Osteocyte (in vitro differentiated cells): ENCODE results near the gene UFSP2. TPM values are rescaled to one million over a fixed set of nuclear protein-coding genes. Genes with fewer than 3 reads are reported as not detected.

Experiments used
- DNase-seq: peaks from one replicate; pipeline ENCODE4 v3.0.0; 2021; ENCODE audit warnings: mixed read lengths; ENCODE audit not compliant: unreplicated experiment; ENCODE audit errors: extremely low spot score
- H3K27ac Mint-ChIP-seq: one replicate; pipeline ENCODE4 v1.8.0; 2021; ENCODE audit warnings: mild to moderate bottlenecking, mixed read lengths; ENCODE audit not compliant: unreplicated experiment
- H3K27me3 Mint-ChIP-seq: one replicate; pipeline ENCODE4 v1.8.0; 2021; ENCODE audit warnings: mixed read lengths; ENCODE audit not compliant: unreplicated experiment
- H3K36me3 Mint-ChIP-seq: one replicate; pipeline ENCODE4 v1.8.0; 2021; ENCODE audit warnings: mixed read lengths; ENCODE audit not compliant: unreplicated experiment
- H3K4me1 Mint-ChIP-seq: one replicate; pipeline ENCODE4 v1.8.0; 2021; ENCODE audit warnings: mixed read lengths; ENCODE audit not compliant: unreplicated experiment
- H3K4me3 Mint-ChIP-seq: one replicate; pipeline ENCODE4 v1.8.0; 2021; ENCODE audit warnings: mild to moderate bottlenecking, moderate library complexity, mixed read lengths; ENCODE audit not compliant: unreplicated experiment
- H3K9me3 Mint-ChIP-seq: one replicate; pipeline ENCODE4 v1.8.0; 2021; ENCODE audit warnings: mixed read lengths; ENCODE audit not compliant: unreplicated experiment
- long read RNA-seq: library from polyadenylated mRNA; unstranded; transcript quantifications from one replicate; pipeline ENCODE4 v2.0.0, GENCODE V29; 2021
- total RNA-seq: library from RNA; stranded (reverse); gene quantifications from 2 replicates; pipeline ENCODE4 v1.2.1, GENCODE V29; 2021
- TF ChIP-seq, protein P1 (sequence below): fragments of 200-600 bp; sonication (generic); IDR thresholded peaks from 2 replicates; pipeline ENCODE4 v1.5.0; 2021; ENCODE audit warnings: antibody characterized with exemption, mild to moderate bottlenecking, moderate library complexity

The UFSP2 gene
- total RNA-seq, result 26.5 and 28.6 TPM in 2 replicates
- long read RNA-seq, transcript UFSP2-201 (12 exons, 1,630 nt), result major isoform, 162 of 187 reads
- long read RNA-seq, partial matches to known transcripts, result 10 of 187 reads
- long read RNA-seq, other reads (novel, unspliced or antisense), result 12 of 187 reads

DNA sequence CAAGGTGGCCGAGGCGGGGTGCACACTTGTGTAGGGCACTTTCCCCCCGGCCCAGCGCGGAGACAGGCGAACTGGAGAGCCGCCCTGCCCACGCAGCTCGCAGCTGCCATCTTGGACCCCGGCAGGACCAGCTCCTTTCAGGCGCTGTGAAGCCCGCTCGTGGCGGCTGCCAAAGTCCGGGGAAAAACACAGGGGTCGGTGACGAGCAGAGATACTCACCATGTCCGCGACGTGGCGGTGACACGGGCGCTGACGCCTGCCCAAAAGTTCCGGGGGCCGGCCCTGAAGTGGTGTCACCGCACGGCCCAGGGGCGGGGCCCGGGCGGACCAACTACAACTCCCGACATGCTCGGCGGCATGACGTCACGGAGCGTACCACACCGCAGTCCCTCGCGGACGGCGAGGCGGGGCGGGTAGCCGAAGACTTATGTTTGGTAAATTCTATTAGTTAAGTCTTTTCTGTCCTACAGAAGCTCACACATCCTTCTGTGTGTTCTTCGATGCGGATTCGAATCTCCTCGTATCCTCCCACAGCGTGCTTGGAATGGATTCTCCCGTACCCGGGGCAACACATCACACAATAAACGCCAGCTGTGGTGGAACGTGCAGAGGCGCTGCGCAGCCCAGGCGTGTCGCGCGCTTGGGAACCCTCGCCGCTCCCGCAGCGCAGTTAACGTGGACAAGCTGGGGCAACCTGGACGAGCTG, at the start of gene UFSP2:
Gene UFSP2, minus strand, starts transcription at position 318 of the 706 bp plus-strand sequence. Its CDS starts 96 bp downstream, at position 222.
- no peaks in the 10 kb centered on the region for H3K27me3 Mint-ChIP-seq
- peaks cover 10% of the 10 kb centered on the region for H3K36me3 Mint-ChIP-seq
- peak; percentile 96 for DNase-seq
- peak within 1 kb of the TSS; percentile 100 for H3K27ac Mint-ChIP-seq
- TF ChIP-seq, protein P1, sequence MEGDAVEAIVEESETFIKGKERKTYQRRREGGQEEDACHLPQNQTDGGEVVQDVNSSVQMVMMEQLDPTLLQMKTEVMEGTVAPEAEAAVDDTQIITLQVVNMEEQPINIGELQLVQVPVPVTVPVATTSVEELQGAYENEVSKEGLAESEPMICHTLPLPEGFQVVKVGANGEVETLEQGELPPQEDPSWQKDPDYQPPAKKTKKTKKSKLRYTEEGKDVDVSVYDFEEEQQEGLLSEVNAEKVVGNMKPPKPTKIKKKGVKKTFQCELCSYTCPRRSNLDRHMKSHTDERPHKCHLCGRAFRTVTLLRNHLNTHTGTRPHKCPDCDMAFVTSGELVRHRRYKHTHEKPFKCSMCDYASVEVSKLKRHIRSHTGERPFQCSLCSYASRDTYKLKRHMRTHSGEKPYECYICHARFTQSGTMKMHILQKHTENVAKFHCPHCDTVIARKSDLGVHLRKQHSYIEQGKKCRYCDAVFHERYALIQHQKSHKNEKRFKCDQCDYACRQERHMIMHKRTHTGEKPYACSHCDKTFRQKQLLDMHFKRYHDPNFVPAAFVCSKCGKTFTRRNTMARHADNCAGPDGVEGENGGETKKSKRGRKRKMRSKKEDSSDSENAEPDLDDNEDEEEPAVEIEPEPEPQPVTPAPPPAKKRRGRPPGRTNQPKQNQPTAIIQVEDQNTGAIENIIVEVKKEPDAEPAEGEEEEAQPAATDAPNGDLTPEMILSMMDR, result no peak
- peaks cover 30% of the 10 kb centered on the region for H3K4me1 Mint-ChIP-seq
- H3K4me3 Mint-ChIP-seq, result peak within 1 kb of the TSS; percentile 87
- no peaks in the 10 kb centered on the region for H3K9me3 Mint-ChIP-seq

GRCh38 chr4:185473247-185473646, 47.5 kb upstream of the UFSP2 start:
- H3K4me3 Mint-ChIP-seq, result no peak overlapping the region
- H3K27ac Mint-ChIP-seq, result no peak overlapping the region
- H3K36me3 Mint-ChIP-seq, result no peaks in the 10 kb centered on the region
- TF ChIP-seq, protein P1, result no peak
- peaks cover 5% of the 10 kb centered on the region for H3K4me1 Mint-ChIP-seq
- DNase-seq, result no peak
- H3K27me3 Mint-ChIP-seq, result peaks cover 10% of the 10 kb centered on the region
- H3K9me3 Mint-ChIP-seq, result no peaks in the 10 kb centered on the region

DNA sequence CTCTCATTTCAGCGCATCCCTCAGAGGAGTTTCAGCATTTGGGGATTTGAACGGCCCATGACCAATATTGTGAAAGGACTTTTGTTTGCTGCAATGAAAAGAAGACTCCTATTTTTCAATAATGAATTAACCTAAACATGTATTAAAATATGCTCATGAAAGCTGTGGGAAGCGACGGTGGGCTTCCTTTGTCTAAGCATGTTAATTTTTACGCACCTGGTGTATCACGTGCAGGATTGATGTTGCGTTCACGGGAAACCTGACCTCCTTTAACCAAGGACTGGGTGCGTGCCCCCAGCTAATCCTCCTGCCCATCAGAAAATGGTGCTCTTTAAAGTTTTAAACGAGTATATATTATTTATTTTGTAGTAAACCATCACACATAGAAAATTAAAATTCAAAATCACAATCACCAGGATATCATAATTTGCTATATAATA, 46.4 kb upstream of the UFSP2 start:
- peak overlapping the region; percentile 89 for H3K4me3 Mint-ChIP-seq
- DNase-seq, result no peak
- peak overlapping the region; percentile 77 for H3K27ac Mint-ChIP-seq
- peaks cover 8% of the 10 kb centered on the region for H3K27me3 Mint-ChIP-seq
- H3K9me3 Mint-ChIP-seq, result no peaks in the 10 kb centered on the region
- TF ChIP-seq, protein P1, result no peak
- H3K4me1 Mint-ChIP-seq, result peaks cover 13% of the 10 kb centered on the region
- no peaks in the 10 kb centered on the region for H3K36me3 Mint-ChIP-seq

DNA sequence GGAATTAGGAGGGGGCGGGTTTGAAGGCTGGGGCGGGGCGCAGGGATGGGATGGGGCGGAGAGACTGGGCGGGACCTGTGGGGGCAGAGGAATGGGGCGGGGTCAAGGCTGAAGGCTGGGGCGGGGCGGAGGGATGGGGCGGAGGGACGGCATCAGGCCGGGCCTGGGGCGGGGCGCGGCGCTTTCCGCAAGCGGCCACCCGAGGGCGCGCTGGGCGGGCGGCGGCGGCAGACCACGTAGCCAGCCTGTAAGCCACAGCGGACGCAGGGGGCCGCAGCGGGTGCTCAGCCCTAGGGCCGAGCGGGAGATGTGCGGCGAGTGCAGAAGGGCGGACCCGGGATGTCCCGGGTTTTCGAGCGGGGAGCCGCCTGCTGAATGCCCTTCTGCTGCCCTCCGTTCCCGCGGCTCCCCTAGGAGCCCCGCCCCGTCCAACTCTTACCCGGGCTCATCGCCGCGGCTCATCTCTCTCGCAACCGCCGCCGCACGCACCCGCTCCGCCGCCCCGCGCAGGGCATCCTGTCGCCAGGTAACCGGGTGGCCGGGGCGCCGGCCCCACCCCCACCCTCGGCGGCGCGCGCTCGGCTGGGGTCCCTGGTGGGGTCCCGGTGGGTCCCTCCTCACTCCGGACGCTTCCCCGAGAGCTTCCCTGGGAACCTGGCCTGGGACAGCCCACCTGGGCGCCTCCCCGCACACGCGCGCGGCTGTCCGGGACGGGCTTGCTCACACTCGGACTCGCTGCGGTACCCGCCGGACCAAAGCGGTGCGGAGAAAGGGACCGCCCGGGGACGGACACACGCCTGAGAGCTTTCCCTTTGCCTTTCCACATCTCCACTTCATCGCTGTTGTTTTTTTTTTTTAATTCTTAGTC, 45.7 kb upstream of the UFSP2 start, which contains the start of gene CCDC110:
Gene CCDC110, minus strand, starts transcription at position 499 of the 868 bp plus-strand sequence. Its CDS starts 50 bp downstream, at position 449.
- no peaks in the 10 kb centered on the region for H3K9me3 Mint-ChIP-seq
- H3K27ac Mint-ChIP-seq, result peak within 1 kb of the TSS; percentile 77
- H3K4me3 Mint-ChIP-seq, result peak within 1 kb of the TSS; percentile 89
- DNase-seq, result peak; percentile 98
- TF ChIP-seq, protein P1, result peak; percentile 90
- no peaks in the 10 kb centered on the region for H3K36me3 Mint-ChIP-seq
- H3K4me1 Mint-ChIP-seq, result peaks cover 20% of the 10 kb centered on the region
- H3K27me3 Mint-ChIP-seq, result peaks cover 8% of the 10 kb centered on the region
